Glomerular endothelial cell (primary cell): ENCODE results near the gene GATA6. TPM values are rescaled to one million over a fixed set of nuclear protein-coding genes. Genes with fewer than 3 reads are reported as not detected.

Experiments
- DNase-seq: peaks from one replicate; pipeline ENCODE4 v3.0.0-alpha.2; 2011; ENCODE audit warnings: low read depth, low spot score; ENCODE audit errors: extremely low read depth
- total RNA-seq: library from RNA; depleted of rRNA; stranded (reverse); fragments of >200 nt; gene quantifications from 2 replicates; pipeline ENCODE4 v1.2.3, GENCODE V29; 2015

The GATA6 gene
- total RNA-seq, 1 donor from 2014 or later = 18.1 TPM

DNA sequence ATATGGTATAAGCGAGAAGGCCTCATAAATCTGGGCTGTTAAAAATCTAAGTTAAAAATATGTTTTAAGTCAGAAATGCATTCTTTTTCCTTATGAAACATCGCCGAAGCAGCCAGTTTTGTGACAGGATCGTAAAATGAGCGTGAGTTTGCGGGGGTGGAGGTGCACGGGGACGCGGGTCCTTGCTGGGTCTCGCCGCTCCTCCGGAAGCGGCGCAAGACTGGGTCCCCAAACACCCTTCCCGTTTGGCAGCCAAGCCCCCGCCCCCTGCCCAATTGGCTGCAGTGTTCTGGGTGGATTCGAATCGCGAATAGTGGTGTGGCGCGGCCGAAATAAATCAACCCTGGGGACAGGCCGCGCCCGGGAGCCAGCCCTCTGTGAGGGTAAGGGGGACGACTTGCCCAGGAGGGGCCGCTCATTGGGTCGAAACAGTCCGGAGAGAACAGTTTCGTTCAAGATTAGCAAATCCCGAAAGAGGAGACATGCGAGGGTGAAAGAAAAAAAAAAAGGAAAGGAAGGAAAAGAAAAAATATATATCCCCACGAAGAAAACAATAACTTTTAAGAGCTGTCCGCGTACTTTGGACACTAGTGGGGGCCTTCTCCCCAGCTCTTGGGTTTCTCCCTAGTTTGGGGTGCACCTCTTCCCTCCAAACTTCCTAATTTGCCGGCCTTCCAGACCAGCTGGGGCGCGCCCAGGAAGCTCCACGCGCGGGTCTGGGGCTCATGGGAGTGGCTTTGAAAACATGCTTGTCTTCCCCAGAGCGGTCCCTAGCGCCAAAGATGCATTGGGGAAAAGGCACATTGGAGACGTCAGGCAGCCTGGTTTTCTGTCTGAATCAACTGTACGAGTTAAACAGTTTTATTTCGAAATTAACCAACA is 3.1 kb upstream of the GATA6 start:
- no peak for DNase-seq

DNA sequence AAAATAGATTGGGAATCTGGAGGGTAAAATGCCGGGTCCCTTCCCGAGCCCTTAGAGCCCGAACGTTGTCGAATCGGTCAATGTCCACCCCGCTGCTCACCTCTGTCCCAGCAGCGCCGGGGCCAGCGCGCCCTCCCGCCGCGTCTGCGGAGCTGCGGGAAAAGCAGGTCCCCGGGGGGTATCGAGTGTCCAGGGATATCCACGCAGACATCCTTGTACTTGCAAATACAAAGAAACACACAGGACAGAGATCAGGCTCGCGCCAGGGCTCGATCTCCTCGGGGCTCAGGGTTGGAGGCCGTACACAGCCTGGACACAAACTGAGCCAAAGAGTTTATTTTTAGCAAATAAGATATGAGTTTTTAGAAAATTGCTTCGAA is 2.3 kb upstream of the GATA6 start:
- DNase-seq = no peak

DNA sequence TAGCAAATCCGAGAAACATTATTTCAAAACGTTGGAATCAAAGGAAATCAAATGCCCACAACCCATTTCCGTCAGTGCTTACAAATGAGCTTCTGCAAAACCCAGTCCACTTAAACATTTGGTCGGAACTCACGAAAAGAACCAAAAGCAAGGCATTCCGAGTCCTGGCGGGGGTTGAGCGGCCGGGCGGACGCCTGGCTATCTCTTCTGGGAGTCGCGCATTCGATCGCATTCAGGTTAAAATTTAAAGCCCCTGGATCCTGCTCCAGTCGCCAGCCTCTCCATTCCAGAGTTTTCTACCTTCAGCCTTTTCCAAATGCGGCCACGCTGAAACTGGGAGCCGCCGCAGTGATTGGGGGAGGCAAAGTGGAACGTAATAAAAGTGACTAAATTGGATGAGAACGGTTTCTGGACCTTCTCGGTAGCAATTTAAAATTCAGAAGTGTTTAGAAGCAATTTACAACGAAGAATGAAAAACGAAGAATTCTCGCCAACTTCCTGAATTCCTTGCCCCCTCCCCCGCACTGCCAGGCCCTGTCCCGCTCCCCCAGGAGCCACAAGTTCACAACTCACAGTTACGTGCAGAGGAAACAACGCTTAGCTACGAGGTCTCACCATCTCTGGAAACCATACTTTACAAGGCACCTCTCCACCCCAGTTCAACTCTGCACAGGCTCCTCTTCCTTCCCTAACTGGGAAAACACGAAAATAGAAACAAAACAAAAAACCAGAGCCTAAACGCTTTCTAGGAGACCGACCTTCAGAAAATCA is 1.7 kb upstream of the GATA6 start:
- DNase-seq = no peak

DNA sequence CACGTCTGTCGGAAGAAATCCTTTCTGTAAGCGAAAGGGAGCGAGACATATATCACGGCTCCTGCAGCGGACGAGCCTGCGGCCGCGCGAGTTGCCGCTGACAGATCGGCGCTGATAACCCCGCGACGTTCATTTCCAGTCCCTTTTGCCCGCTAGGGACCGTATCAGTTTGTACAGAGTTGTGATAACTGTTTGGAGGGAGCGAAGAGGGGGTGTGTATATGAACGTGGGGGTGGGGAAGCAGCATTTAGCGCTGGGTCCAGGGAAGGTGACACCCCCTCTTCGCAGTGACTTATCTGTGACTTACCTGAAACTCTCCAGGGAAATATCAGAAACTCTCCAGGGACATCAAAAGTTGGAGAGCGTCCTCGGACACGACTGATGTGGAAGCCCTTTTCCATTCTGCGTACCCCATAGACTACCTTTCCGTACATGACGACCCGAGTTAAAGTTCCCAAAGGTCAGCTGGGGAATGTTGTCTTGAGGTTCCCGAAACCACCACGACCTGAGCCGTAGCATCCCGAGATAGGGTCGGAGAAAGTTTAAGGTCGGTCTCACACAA is 948 bp upstream of the GATA6 start:
- DNase-seq = no peak

DNA sequence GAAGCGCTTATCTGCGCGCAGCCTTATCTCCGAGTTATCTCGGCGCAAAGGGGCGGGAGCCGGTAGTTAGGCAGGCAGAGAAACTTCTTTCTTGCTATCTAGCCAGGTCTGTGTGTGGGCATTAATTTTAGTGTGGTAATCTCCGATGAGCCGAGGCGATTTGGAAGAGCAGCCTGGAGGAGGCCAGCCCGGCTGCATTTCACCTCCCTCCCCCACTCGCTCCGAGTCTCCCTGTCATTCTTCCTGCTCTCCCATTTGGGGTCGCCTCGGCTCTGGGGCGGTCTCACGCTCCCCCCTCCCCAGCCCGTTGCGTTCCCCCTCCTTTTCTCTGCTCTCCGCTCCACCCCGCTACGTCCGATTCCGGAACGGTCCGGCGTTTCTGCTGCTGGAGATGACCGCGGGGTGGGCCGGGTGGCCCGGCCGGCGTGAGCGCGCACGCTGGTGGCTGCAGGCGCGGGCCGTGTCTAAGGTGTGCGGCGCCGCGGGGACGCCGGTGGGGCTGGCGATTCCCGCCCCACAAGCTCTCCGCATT is 566 bp downstream of the GATA6 start:
- DNase-seq = no peak

DNA sequence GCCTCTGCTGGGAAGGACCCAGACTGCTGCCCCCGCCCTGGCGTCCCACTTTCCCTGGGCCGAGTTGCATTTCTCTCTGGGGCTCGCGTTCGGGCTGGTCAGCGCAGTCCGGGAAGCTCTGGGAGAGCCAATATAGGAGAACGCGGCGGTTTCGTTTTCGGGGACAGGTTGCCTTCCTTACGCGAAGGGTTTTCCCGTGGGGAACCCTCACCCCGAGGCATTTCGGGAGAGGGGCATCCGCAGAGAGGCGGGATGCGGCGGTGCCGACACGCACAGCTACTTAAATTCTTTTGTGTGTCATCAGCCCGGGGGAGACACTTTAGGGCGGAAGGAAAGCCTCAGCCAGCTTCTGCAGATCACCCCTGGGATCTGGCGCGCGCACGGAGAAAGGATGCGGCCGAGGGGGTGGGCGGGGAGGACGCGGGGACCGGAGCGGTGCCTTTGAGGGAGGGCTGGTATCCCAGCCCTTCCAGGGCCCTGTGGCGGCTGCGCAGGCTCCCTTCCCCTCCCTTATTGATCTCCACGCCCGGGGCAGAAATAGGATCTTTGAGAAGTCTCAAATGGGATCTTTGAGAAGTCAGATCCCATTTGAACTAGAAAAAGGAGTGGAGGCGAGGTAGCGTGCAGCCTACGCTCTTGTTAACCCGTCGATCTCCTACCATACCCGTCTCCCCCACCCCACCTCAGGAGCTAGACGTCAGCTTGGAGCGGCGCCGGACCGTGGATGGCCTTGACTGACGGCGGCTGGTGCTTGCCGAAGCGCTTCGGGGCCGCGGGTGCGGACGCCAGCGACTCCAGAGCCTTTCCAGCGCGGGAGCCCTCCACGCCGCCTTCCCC is 1.2 kb downstream of the GATA6 start:
- DNase-seq = no peak

DNA sequence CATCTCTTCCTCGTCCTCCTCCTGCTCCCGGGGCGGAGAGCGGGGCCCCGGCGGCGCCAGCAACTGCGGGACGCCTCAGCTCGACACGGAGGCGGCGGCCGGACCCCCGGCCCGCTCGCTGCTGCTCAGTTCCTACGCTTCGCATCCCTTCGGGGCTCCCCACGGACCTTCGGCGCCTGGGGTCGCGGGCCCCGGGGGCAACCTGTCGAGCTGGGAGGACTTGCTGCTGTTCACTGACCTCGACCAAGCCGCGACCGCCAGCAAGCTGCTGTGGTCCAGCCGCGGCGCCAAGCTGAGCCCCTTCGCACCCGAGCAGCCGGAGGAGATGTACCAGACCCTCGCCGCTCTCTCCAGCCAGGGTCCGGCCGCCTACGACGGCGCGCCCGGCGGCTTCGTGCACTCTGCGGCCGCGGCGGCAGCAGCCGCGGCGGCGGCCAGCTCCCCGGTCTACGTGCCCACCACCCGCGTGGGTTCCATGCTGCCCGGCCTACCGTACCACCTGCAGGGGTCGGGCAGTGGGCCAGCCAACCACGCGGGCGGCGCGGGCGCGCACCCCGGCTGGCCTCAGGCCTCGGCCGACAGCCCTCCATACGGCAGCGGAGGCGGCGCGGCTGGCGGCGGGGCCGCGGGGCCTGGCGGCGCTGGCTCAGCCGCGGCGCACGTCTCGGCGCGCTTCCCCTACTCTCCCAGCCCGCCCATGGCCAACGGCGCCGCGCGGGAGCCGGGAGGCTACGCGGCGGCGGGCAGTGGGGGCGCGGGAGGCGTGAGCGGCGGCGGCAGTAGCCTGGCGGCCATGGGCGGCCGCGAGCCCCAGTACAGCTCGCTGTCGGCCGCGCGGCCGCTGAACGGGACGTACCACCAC is 2.1 kb downstream of the GATA6 start:
- DNase-seq = no peak

DNA sequence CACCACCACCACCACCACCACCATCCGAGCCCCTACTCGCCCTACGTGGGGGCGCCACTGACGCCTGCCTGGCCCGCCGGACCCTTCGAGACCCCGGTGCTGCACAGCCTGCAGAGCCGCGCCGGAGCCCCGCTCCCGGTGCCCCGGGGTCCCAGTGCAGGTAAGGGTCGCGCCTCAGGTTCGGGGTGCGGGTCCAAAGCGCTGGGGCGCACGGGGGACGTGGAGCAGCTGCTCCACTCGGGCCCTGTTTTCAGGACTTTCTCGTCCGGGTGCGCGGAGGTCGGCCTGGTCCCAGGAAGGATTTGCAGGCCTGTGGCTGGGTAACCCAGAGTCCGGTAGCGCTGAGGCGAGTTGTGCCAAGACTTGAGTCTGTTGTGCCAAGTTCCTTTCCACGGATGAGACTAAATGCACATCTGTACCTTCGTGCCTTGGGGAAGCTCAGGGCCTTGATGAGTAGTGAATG is 2.8 kb downstream of the GATA6 start:
- DNase-seq = no peak

DNA sequence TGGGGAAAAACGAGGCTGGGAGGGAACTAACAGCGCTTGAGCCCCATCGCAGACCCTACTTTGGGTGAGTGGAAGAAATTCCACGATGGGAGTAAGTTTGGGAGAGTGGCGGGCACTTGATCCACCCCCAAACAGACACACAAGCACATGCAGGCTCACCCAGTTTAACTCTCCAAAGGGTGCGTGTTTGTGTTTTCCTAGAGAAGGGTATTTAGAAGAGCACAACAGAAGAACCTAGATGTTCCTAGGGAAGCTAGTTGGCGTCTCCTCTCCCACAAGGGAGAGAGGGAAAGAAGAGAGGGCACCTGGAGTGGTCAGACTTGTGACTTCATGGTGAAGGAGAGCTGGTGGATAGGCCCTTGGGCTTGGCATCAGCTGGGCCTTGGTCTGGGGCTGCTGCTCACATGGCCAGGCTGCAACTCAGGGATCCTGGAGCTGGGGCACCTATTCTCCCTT is 3.2 kb downstream of the GATA6 start:
- DNase-seq = no peak

DNA sequence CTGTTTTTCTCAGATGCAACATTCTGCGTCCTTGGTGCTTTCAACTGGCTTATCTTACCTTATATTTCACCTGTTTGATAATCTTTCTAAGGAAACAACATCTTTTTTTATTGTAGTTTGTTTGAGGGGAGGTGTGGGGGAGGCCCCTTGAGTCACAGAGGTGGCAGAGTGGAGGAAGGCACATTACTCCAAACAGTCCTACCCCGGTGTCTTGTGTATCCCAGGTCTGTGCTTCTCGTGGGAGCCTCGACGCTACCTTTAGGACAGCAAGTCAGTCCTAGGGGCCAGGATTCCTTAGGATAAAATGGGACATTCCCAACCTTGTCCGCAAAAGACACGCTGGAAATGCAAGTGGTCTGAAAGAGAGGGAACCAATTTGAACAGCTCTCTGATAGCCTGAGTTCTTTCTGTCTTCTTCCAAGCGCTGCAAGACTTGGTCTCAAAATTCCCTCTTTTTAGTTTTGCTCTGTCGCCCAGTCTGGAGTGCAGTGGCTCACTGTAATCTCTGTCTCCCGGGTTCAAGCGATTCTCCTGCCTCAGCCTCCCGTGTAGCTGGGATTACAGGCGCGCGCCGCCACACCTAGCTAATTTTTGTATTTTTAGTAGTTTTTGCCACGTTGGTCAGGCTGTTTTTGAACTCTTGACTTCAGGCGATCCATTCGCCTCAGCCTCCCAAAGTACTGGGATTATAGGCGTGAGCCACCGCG is 4.0 kb downstream of the GATA6 start:
- DNase-seq = no peak

DNA sequence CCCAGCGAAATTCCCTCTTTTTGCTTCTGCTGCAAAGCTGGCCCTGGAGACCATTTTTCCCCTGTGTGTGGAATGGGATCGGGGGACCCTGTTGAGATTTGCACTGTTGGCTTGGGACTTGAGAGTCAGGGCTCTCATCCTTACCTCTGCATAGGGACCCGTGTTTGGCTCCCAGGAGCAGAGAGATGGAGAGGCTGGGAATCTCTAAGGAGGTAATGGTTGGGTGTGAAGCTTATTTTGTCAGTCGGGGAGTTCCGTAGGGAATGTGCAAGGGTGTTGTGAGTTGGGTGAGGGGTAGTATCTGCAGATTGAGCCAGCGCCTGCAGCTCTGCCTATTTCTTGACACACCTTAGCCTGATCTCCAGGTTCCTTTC is 4.5 kb downstream of the GATA6 start:
- DNase-seq = no peak

DNA sequence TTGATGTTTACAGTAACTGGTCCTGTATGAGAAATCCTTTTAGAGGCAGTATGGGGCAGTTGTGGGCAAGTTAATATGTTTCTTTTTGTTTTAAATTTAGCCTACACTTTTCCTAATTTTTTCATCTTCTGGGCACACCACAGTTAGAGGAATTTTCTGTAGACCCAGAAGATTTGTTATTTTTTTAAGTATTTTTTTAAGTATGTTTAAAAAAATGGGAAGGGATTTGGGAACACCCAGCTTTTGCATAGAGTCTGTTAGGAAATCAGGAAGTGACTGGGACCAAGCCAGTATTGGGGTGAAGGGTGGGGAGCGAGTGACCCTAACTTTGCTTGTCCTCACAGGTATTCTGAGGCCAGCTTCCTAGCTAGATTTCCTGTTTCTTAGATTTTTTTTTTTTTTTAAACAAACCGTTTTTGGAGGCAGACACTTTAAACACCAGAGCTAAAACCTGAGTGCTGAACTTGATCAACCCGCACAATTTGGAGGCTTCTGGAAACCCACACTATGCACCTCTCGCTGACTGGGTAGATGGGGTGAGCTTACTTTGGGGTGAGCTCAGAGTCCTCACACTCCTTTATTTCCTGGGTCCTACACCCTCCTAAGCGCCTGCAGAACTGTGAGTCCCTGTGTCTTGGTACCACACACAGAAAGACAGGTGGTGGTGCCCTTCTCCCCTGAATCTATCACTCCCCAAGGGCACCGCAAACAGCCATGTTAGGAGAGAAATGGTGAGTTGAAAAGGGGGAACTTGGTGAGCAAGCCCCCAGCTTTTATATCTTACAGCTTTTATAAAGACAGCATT is 5.2 kb downstream of the GATA6 start:
- no peak for DNase-seq

DNA sequence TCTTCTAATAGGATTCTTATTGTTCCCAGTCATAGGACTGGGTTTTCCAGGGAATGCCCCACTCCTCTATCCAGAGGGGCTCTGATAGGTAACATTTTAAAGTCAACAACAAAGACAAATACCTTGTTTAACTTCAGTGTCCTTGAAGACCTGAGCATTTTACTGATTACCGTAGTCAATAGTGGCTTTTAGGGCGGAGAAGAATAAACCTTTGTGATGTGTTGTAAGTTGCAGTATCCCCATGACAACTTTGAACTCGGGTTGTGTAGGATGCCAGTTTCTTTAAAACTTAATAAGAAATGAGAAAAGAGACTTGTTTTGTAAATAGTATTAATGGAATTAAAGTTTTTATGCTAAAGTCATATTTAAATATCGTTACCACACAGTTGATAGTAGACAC is 6.0 kb downstream of the GATA6 start:
- no peak for DNase-seq

DNA sequence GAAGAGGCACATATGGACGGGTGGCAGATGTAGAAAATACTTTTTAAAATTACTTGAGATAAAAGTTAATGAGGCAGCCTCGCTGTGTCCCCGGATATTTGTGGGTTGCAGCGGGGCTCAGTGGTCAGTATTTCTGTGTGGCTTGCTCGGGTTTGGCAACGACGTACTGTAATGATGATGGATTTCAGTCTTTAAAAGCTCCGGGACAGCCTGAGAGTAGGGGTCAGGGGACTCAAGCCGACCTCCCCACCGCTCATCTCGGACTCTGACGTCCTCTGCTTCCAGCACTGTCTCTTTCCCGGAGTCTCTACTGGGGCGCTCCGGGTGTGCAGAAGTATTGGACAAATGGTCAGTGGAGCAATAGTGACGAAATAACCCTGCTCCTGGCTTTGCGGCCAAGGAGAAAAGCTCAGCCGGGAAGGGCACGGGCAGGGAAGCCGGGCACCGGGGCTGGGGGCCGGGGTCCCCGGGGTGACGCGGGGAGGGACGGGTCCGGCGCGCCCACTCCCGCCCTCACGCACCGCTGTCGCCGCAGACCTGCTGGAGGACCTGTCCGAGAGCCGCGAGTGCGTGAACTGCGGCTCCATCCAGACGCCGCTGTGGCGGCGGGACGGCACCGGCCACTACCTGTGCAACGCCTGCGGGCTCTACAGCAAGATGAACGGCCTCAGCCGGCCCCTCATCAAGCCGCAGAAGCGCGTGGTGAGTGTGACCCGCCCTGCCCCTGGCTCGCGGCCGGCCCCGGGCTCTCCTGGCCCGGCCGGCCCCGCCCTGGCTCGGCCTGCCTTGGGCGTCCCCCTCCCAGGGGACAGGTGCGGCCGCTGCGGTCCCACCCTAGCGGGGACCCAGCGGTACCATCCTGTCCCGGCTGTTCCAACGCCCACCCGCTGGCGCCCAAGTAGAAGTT is 7.3 kb downstream of the GATA6 start:
- no peak for DNase-seq

DNA sequence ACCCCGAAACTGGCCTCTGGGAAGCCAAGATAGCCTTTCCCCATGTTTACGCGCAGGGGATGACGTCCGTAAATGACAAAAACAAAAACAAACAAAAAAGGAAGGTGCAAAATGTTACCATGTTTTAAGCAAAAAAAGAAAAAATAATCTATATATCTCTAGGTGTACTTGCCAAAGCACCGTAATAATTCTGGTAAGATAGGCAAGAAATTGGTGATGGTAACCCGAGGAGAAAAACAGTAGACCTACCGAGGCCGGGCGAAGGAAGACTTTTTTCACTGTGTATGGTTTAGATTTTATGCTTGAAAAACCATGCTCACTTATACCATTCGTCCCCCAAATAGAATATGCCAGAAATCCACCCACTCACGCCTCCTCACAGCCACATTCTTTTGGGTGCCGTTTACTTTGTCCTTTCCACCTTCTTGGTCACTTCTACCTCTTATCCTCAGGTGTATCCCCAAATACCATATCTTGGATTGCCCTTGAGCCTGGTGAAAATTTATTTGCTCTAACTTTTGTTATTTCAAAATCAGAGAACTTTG is 8.0 kb downstream of the GATA6 start:
- DNase-seq = no peak

DNA sequence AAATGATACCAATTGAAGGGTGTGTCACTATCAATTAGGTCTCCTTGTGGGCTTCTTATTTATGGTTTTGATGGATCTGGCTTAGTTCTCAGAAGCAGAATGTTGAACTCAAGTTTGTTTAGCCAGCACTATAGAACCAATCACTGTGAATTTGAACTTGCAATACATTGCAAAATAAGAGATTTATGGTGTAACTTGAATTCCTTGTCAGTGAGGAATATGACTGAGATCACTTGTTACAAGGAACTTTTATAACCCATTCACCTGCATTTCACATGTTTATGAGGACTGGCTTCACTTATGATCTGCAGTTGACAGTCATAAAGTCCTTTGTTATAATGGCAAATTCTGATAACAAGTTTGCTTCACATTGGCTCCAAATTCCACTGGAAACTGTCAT is 9.8 kb downstream of the GATA6 start:
- DNase-seq = no peak

DNA sequence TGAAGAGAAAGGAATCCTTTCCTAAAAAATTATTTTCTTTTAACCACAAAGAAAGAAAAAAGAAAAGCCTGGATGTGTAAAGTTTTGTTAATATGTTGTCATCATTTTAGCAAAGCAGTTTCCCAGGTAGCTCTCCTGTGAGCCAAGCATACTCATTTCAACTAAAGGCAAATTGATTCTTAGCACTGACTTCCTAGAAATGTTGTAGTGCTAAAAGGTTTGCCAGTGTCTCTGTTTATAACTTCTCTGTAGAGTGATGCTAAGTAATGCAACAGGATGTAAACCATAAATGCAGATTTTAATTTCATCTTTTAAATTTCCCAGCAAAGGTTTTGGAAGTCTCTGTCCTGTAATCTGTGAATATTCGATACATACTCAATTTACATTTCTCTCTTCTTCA is 10.2 kb downstream of the GATA6 start:
- DNase-seq = no peak
